Mesendoderm (in vitro differentiated cells): Measurements from ENCODE around the gene TAS1R2.

ENCODE experiments used
- DNase-seq: peaks from one replicate; pipeline ENCODE4 v3.0.0; 2013
- H2AK5ac ChIP-seq: 2 replicates; pipeline ENCODE4 v1.6.1; 2013; ENCODE audit warnings: low read length, inconsistent platforms
- H2BK120ac ChIP-seq: 2 replicates; pipeline ENCODE4 v1.6.1; 2013; ENCODE audit warnings: low read depth, mild to moderate bottlenecking, low read length, moderate library complexity, mixed read lengths
- H2BK15ac ChIP-seq: replicated peaks from 2 replicates; pipeline ENCODE4 v1.6.1; 2013; ENCODE audit warnings: low read depth, mild to moderate bottlenecking, moderate library complexity
- H2BK5ac ChIP-seq: 2 replicates; pipeline ENCODE4 v1.6.1; 2013; ENCODE audit warnings: low read length, inconsistent platforms
- H3K18ac ChIP-seq: 2 replicates; pipeline ENCODE4 v1.6.1; 2013; ENCODE audit warnings: mild to moderate bottlenecking, low read length, mixed read lengths
- H3K23ac ChIP-seq: one replicate; pipeline ENCODE4 v1.6.1; 2013; ENCODE audit warnings: low read length
- H3K27ac ChIP-seq: 2 replicates; pipeline ENCODE4 v1.5.1; 2013; ENCODE audit warnings: low read depth, mild to moderate bottlenecking, inconsistent platforms, low read length, moderate library complexity
- H3K27me3 ChIP-seq: 2 replicates; pipeline ENCODE4 v1.6.1; 2013; ENCODE audit warnings: low read length, control low read depth, mild to moderate bottlenecking, inconsistent platforms; ENCODE audit not compliant: insufficient read depth, poor library complexity
- H3K36me3 ChIP-seq: 2 replicates; pipeline ENCODE4 v1.6.1; 2013; ENCODE audit warnings: low read length, inconsistent platforms; ENCODE audit not compliant: control insufficient read depth, insufficient read depth
- H3K4ac ChIP-seq: one replicate; pipeline ENCODE4 v1.6.1; 2013; ENCODE audit warnings: low read depth, mild to moderate bottlenecking, low read length, moderate library complexity
- H3K4me1 ChIP-seq: 2 replicates; pipeline ENCODE4 v1.6.1; 2013; ENCODE audit warnings: low read depth, low read length, inconsistent platforms; ENCODE audit not compliant: control insufficient read depth
- H3K4me2 ChIP-seq: 2 replicates; pipeline ENCODE4 v1.6.1; 2013; ENCODE audit warnings: low read length
- H3K4me3 ChIP-seq: 2 replicates; pipeline ENCODE4 v1.5.1; 2013; ENCODE audit warnings: mild to moderate bottlenecking, low read length
- H3K56ac ChIP-seq: one replicate; pipeline ENCODE4 v1.6.1; 2013; ENCODE audit warnings: low read length
- H3K79me1 ChIP-seq: 2 replicates; pipeline ENCODE4 v1.6.1; 2013; ENCODE audit warnings: low read length, inconsistent platforms
- H3K79me2 ChIP-seq: 2 replicates; pipeline ENCODE4 v1.6.1; 2013; ENCODE audit warnings: mild to moderate bottlenecking, low read length; ENCODE audit not compliant: control insufficient read depth, insufficient read depth
- H3K9ac ChIP-seq: 2 replicates; pipeline ENCODE4 v1.6.1; 2013; ENCODE audit warnings: low read length, inconsistent platforms
- H4K5ac ChIP-seq: one replicate; pipeline ENCODE4 v1.6.1; 2013; ENCODE audit warnings: low read length
- H4K8ac ChIP-seq: one replicate; pipeline ENCODE4 v1.6.1; 2013; ENCODE audit warnings: low read depth, mild to moderate bottlenecking, control low read depth, low read length, moderate library complexity
- WGBS: extraction: QIAGEN DNeasy Blood & Tissue Kit; methylation state at CpG from one replicate; pipeline ENCODE4 v1.1.7; 2013; ENCODE audit warnings: low lambda C conversion rate, missing lambda C conversion rate; ENCODE audit not compliant: insufficient coverage; ENCODE audit errors: extremely low coverage; 5-methylcytosine and 5-hydroxymethylcytosine counted together

Gene TAS1R2

DNA sequence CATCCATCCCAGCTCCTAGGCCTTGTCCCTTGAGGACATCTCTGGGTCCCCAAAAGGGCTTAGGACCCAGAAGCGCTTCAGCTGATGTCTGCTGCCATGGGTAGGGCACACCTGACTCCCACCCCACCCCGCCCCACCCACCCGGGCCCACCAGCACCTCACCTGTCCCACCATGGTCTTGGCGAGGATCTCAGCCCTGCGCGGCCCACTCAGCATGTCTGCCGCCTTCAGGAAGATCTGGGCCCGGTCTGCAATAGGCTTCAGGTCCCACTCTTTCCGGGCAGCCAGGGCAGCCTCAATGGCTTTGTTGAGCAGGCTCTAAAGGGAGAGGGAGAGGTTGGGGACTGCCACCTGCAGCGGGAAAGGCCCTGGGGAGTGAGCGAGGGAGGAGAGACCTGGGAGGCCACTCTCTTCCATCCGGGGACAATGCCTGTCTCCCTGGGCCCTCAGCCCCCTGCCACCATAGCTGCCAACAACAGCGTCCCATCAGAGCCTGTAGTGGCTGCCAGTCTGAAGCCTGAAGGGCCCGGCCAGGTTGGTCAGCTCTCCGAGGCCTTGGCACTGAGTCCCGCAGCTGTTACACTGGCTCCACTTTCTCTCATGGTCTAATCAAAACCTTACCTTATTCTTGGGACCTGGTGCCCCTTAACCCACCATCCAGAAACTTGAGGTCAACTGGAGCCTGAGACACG is 26.0 kb upstream of the TAS1R2 start:
- Histone ChIP-seq H3K9ac (no peak overlapping the region), H3K4me3 (no peak overlapping the region), H2AK5ac (no peak overlapping the region), H3K4me1 (no peaks in the 10 kb centered on the region), H3K56ac (no peak overlapping the region), H3K18ac (no peak overlapping the region), H3K4ac (no peak overlapping the region), H2BK120ac (no peak overlapping the region), H3K36me3 (no peaks in the 10 kb centered on the region), H3K4me2 (no peak overlapping the region), H3K79me2 (no peaks in the 10 kb centered on the region), H3K27ac (no peak overlapping the region), H2BK5ac (no peak overlapping the region), H3K27me3 (no peaks in the 10 kb centered on the region), H4K5ac (no peak overlapping the region), H2BK15ac (no peak overlapping the region), H3K79me1 (no peaks in the 10 kb centered on the region), H4K8ac (no peak overlapping the region), H3K23ac (no peak overlapping the region)
- no CpG with 5 or more reads among the region's 17 CpGs for WGBS
- no peak for DNase-seq

DNA sequence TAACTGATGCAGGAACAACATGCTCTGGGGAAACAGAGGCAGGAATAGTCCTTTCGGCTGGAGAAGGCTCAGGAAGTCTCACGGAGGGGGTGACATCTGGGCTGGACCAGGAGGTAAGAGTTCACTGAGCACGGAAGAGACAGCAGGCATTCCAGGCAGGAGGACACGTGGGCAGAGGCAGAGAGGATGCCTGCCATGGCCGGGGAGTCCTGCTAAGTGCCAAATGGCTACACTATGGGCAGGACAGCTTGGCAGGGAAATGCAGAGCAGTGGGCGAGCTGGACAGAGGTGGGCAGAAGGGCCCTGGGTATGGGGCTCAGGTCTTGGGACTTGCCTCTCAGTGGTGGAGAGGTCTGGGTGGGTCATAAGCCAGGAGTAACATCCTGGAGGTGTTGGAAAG is 25.3 kb upstream of the TAS1R2 start:
- no peak overlapping the region for H3K56ac ChIP-seq
- H3K23ac ChIP-seq = no peak overlapping the region
- no peak overlapping the region for H2AK5ac ChIP-seq
- no peak overlapping the region for H3K9ac ChIP-seq
- no peaks in the 10 kb centered on the region for H3K79me1 ChIP-seq
- H4K5ac ChIP-seq = no peak overlapping the region
- H3K4ac ChIP-seq = no peak overlapping the region
- H3K79me2 ChIP-seq = no peaks in the 10 kb centered on the region
- H2BK15ac ChIP-seq = no peak overlapping the region
- H4K8ac ChIP-seq = no peak overlapping the region
- no CpG with 5 or more reads among the region's 6 CpGs for WGBS
- H2BK120ac ChIP-seq = no peak overlapping the region
- no peak overlapping the region for H3K27ac ChIP-seq
- no peaks in the 10 kb centered on the region for H3K4me1 ChIP-seq
- no peak overlapping the region for H3K4me2 ChIP-seq
- no peak overlapping the region for H2BK5ac ChIP-seq
- DNase-seq = no peak
- H3K27me3 ChIP-seq = no peaks in the 10 kb centered on the region
- no peak overlapping the region for H3K4me3 ChIP-seq
- no peaks in the 10 kb centered on the region for H3K36me3 ChIP-seq
- no peak overlapping the region for H3K18ac ChIP-seq

DNA sequence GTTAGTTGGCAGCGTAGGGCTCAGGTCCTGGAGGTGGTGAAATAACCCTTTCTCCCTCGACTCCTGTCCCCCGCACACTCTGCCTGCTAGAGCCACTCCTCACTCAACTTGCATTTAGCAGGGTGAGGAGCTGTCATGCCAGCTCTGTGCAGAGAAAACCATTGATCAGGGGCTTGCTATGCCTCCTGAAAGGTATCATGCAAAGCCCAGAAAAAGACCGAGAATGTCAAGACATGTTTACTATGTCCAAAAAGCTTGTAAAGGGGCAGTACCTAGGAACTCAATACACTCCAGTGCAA is 24.9 kb upstream of the TAS1R2 start:
- Histone ChIP-seq H3K36me3 (no peaks in the 10 kb centered on the region), H4K5ac (no peak overlapping the region), H2BK5ac (no peak overlapping the region), H3K23ac (no peak overlapping the region), H2BK120ac (no peak overlapping the region), H2BK15ac (no peak overlapping the region), H3K27ac (no peak overlapping the region), H3K4me2 (no peak overlapping the region), H2AK5ac (no peak overlapping the region), H3K4ac (no peak overlapping the region), H3K27me3 (no peaks in the 10 kb centered on the region), H3K79me2 (no peaks in the 10 kb centered on the region), H3K79me1 (no peaks in the 10 kb centered on the region), H3K4me1 (no peaks in the 10 kb centered on the region), H3K4me3 (no peak overlapping the region), H4K8ac (no peak overlapping the region), H3K56ac (no peak overlapping the region), H3K18ac (no peak overlapping the region), H3K9ac (no peak overlapping the region)
- DNase-seq = no peak
- WGBS = no CpG with 5 or more reads among the region's 4 CpGs

DNA sequence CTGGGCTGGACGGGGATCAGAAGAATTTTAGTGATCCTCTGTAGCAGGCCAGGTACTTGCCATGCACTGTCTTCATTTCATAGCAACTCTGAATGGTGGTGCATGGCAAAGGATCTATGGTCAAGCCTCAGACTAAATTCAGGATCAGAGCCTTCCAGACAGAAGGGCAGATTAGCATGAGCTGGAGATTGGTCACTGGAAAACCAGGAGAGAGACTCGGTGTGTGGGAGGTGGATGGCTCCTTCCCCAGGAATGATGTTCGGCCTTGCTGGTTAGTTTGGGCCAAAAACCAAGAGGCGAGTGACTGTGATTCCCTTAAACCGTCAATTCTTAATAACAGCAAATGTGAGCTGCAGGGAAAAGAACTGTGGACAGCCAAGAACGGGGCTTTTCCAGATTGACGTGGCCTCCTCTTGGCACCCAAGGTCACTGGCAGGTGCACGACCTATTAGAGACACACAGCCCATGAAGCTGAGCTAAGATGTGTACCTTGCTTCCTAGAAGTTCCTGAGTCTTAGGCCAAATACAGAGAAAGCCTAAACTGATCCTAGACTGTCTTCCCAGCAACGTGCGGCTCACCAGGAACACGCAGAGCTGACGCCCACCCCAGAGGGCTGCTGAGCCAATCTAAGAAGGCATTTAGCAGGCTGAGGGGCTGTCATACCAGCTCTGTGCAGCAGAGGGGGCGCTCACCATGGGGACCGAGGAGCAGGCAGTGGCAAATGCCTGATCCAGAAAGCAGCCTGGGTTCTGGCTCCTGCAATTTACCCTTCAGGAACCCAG is 24.4 kb upstream of the TAS1R2 start:
- H2AK5ac ChIP-seq = no peak overlapping the region
- H3K18ac ChIP-seq = no peak overlapping the region
- no peak overlapping the region for H3K56ac ChIP-seq
- H3K23ac ChIP-seq = no peak overlapping the region
- H3K79me1 ChIP-seq = no peaks in the 10 kb centered on the region
- H3K79me2 ChIP-seq = no peaks in the 10 kb centered on the region
- H4K8ac ChIP-seq = no peak overlapping the region
- H2BK120ac ChIP-seq = no peak overlapping the region
- H3K4me1 ChIP-seq = no peaks in the 10 kb centered on the region
- peak; percentile 79 for DNase-seq
- H2BK5ac ChIP-seq = no peak overlapping the region
- no peak overlapping the region for H3K4me3 ChIP-seq
- no peaks in the 10 kb centered on the region for H3K27me3 ChIP-seq
- WGBS = no CpG with 5 or more reads among the region's 14 CpGs
- no peak overlapping the region for H3K27ac ChIP-seq
- H3K4ac ChIP-seq = no peak overlapping the region
- no peak overlapping the region for H3K4me2 ChIP-seq
- no peak overlapping the region for H2BK15ac ChIP-seq
- H3K36me3 ChIP-seq = no peaks in the 10 kb centered on the region
- no peak overlapping the region for H4K5ac ChIP-seq
- no peak overlapping the region for H3K9ac ChIP-seq

DNA sequence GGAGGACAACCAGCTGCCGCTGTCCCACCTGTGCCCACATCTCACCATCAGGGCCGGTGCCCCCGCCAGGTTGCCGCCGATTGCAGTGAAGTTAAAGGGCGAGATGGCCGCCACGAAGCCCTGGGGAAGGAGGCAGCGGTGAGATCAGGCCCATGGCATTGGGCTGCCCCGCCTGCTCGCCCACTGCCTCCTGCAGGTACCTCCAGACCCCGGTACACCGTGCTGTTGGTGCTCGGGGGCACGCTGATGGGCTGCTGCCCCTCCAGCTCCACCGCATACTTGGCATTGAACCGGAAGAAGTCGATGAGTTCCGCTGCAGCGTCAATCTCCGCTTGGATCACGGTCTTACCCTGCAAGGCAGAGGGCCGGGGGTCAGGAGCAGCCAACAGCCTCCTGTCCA is 23.6 kb upstream of the TAS1R2 start:
- Histone ChIP-seq H2BK120ac (no peak overlapping the region), H4K8ac (no peak overlapping the region), H2BK5ac (no peak overlapping the region), H3K4me1 (no peaks in the 10 kb centered on the region), H3K18ac (no peak overlapping the region), H3K79me1 (no peaks in the 10 kb centered on the region), H3K4ac (no peak overlapping the region), H3K9ac (no peak overlapping the region), H3K79me2 (no peaks in the 10 kb centered on the region), H3K56ac (no peak overlapping the region), H3K36me3 (no peaks in the 10 kb centered on the region), H3K27me3 (no peaks in the 10 kb centered on the region), H3K23ac (no peak overlapping the region), H4K5ac (no peak overlapping the region), H3K4me3 (no peak overlapping the region), H2AK5ac (no peak overlapping the region), H2BK15ac (no peak overlapping the region), H3K27ac (no peak overlapping the region), H3K4me2 (no peak overlapping the region)
- no CpG with 5 or more reads among the region's 23 CpGs for WGBS
- DNase-seq = no peak

DNA sequence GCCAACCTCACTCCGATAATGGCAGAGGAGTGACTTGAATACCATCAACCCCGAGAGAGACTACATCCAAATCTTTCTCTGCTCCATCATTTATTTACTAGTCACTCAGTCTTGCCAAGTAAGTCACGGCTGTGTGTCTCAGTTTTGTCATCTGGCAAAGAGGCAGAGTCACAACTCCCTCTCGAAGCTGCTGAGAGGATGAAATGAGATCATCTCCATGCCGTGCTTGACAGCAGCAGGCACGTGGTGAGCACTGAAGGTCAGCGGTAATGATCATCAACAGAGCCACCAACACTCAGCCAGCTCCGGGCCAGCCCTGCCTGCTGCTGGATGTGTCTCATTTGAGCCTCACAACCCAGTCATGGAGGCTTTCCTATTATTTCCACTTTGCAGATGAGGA is 23.0 kb upstream of the TAS1R2 start:
- Histone ChIP-seq H3K4me2 (no peak overlapping the region), H2AK5ac (no peak overlapping the region), H3K4me1 (no peaks in the 10 kb centered on the region), H2BK120ac (no peak overlapping the region), H3K56ac (no peak overlapping the region), H3K23ac (no peak overlapping the region), H3K9ac (no peak overlapping the region), H2BK15ac (no peak overlapping the region), H2BK5ac (no peak overlapping the region), H3K79me1 (no peaks in the 10 kb centered on the region), H3K27me3 (no peaks in the 10 kb centered on the region), H4K8ac (no peak overlapping the region), H4K5ac (no peak overlapping the region), H3K27ac (no peak overlapping the region), H3K4me3 (no peak overlapping the region), H3K36me3 (no peaks in the 10 kb centered on the region), H3K79me2 (no peaks in the 10 kb centered on the region), H3K18ac (no peak overlapping the region), H3K4ac (no peak overlapping the region)
- no CpG with 5 or more reads among the region's 8 CpGs for WGBS
- no peak for DNase-seq
